Myocyte (in vitro differentiated cells): ENCODE data around the gene DNAJC8. TPM values are rescaled to one million over a fixed set of nuclear protein-coding genes. Genes with fewer than 3 reads are reported as not detected.
A peak's percentile ranks its signal among the peaks of the same experiment; 100 is the strongest.

Experiments
- DNase-seq: peaks from one replicate; pipeline ENCODE4 v3.0.0-alpha.2; 2012; ENCODE audit warnings: low read depth
- polyA plus RNA-seq: library from polyadenylated mRNA; unstranded; fragments of >200 nt; gene quantifications from one replicate; pipeline ENCODE4 v1.2.1, GENCODE V29; 2012; ENCODE audit warnings: missing spikeins
- total RNA-seq: library from RNA; depleted of rRNA; stranded (reverse); fragments of >200 nt; gene quantifications from 2 replicates; pipeline ENCODE4 v1.2.3, GENCODE V29; 2014

Gene DNAJC8
- total RNA-seq = 67.7 and 82.3 TPM in 2 replicates
- 72.9 TPM for polyA plus RNA-seq

GRCh38 chr1:28232558-28233263 lies at the start of gene DNAJC8:
Gene DNAJC8, minus strand, starts transcription at chr1:28233029. Its CDS starts 31 bp downstream, at chr1:28232998.
- DNase-seq = peak; percentile 95

- DNase-seq = no peak
These were observed 49.0 kb upstream of the DNAJC8 start for GRCh38 chr1:28281608-28282425.

- no peak for DNase-seq
These were observed 48.1 kb upstream of the DNAJC8 start for GRCh38 chr1:28280977-28281381.

GRCh38 chr1:28280501-28280900 lies 47.7 kb upstream of the DNAJC8 start:
- DNase-seq = no peak

GRCh38 chr1:28279721-28280120 lies 46.9 kb upstream of the DNAJC8 start:
- no peak for DNase-seq

- DNase-seq = no peak
These were observed 45.9 kb upstream of the DNAJC8 start for GRCh38 chr1:28278763-28279162.

GRCh38 chr1:28273216-28273860 lies 40.5 kb upstream of the DNAJC8 start:
- no peak for DNase-seq

GRCh38 chr1:28272215-28272852 lies 39.5 kb upstream of the DNAJC8 start:
- DNase-seq = no peak

- DNase-seq = no peak
These were observed 36.7 kb upstream of the DNAJC8 start for GRCh38 chr1:28269529-28269928.

GRCh38 chr1:28267633-28268032 lies 34.8 kb upstream of the DNAJC8 start:
- DNase-seq = no peak

GRCh38 chr1:28266920-28267322 lies 34.1 kb upstream of the DNAJC8 start:
- DNase-seq = no peak

- no peak for DNase-seq
These were observed 32.7 kb upstream of the DNAJC8 start for GRCh38 chr1:28265577-28265976.

- no peak for DNase-seq
These were observed 32.1 kb upstream of the DNAJC8 start for GRCh38 chr1:28264897-28265296.

- no peak for DNase-seq
These were observed 28.0 kb upstream of the DNAJC8 start for GRCh38 chr1:28260803-28261174.

- DNase-seq = peak; percentile 86
These were observed 27.3 kb upstream of the DNAJC8 start for GRCh38 chr1:28259934-28260802.

GRCh38 chr1:28259252-28259933 lies 26.6 kb upstream of the DNAJC8 start, which contains the start of gene SESN2:
Gene SESN2, plus strand, starts transcription at chr1:28259518. Its CDS starts 330 bp downstream, at chr1:28259848.
- peak; percentile 99 for DNase-seq

GRCh38 chr1:28258628-28259251 lies 25.9 kb upstream of the DNAJC8 start:
- DNase-seq = no peak

GRCh38 chr1:28257736-28258135 lies 24.9 kb upstream of the DNAJC8 start:
- DNase-seq = no peak

GRCh38 chr1:28256197-28256827 lies 23.5 kb upstream of the DNAJC8 start:
- DNase-seq = no peak
